Skin of body (tissue), 2 donors: ENCODE data around the gene OBSCN. TPM values are rescaled to one million over a fixed set of nuclear protein-coding genes. Genes with fewer than 3 reads are reported as not detected.

Experiments
- DNase-seq: peaks from one replicate; lab custom pipeline; 2025; lab: John Stamatoyannopoulos, UW
- total RNA-seq: library from RNA; depleted of rRNA; stranded (reverse); fragments of >200 nt; gene quantifications from one replicate; pipeline ENCODE4 v1.2.3, GENCODE V29; 2014

OBSCN gene
- total RNA-seq, 1 donor from 2014 or later, result 79.3 TPM

DNA sequence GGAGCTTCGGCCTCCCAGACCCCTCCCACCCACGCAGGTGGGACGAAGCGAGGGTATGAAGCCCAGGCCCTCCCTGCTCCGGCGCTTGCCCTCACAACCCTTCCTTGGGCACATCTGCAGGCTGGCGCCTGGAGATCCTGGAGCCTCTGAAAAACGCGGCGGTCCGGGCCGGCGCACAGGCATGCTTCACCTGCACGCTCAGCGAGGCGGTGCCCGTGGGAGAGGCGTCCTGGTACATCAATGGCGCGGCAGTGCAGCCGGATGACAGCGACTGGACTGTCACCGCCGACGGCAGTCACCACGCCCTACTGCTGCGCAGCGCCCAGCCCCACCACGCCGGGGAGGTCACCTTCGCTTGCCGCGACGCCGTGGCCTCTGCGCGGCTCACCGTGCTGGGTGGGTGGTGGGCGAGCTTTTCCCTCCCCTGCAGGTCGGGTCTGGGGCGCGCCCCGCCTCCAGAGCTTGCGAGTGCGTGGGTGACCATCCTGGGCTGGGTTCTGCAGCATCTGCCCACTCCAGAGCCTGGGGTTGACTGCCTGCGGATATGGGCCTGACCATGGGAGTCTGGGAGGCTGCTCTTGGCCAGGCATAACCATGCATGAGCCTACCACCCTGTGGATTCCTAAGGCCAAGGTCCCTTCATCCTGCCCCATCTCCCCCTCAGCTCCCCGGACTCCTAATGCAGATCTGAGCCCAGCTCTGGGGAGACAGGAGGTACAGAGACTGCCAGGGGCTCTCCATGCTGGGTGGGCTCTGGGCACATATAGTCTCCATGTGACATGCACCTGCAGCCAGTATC is 108.9 kb downstream of the OBSCN start:
- DNase-seq, result no peak

DNA sequence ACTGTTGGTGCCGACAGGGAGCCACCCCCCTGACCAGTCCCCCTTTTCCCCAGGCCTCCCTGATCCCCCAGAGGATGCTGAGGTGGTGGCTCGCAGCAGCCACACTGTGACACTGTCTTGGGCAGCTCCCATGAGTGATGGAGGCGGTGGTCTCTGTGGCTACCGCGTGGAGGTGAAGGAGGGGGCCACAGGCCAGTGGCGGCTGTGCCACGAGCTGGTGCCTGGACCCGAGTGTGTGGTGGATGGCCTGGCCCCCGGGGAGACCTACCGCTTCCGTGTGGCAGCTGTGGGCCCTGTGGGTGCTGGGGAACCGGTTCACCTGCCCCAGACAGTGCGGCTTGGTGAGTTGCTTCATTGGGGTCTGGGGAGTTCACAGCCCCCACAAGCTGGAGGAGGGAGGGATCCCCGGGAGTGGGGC is 109.6 kb downstream of the OBSCN start:
- no peak for DNase-seq

DNA sequence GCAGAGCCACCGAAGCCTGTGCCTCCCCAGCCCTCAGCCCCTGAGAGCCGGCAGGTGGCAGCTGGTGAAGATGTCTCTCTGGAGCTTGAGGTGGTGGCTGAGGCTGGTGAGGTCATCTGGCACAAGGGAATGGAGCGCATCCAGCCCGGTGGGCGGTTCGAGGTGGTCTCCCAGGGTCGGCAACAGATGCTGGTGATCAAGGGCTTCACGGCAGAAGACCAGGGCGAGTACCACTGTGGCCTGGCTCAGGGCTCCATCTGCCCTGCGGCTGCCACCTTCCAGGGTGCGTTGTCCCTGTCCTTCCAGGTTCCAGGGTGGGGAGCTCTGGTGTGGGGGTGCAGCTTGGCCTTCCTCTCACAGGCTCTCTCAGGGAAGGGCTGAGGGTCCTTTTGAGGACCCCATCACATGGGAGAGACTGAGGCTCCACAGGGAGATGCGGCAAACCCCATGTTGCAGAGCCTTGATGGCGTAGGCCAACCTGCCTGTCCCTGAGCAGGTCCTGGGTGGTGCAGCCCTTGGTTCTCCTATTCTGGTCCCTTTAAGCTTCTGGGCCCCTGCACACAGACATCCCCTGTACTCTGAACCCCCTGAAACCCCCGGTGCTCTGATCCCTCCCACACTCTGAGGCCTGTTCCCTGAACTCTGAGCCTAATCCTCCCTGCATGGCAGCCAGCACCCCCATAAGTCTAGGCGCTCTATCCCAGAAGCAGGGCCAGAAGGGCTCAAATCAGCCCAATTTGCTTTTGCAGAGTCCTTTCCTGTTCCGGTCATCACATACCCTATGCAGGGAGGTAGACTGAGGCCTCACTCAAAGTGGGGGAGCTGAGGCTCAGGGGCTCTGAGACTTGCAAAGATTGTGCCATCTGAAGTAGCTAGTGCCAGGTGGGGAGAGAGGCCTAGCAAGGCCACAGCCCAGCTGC is 110.3 kb downstream of the OBSCN start:
- DNase-seq, result no peak

DNA sequence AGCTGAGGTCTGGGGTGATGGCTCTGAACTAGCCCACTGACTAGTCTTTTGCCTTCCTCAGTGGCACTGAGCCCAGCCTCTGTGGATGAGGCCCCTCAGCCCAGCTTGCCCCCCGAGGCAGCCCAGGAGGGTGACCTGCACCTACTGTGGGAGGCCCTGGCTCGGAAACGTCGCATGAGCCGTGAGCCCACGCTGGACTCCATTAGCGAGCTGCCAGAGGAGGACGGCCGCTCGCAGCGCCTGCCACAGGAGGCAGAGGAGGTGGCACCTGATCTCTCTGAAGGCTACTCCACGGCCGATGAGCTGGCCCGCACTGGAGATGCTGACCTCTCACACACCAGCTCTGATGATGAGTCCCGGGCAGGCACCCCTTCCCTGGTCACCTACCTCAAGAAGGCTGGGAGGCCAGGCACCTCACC is 111.0 kb downstream of the OBSCN start:
- no peak for DNase-seq

DNA sequence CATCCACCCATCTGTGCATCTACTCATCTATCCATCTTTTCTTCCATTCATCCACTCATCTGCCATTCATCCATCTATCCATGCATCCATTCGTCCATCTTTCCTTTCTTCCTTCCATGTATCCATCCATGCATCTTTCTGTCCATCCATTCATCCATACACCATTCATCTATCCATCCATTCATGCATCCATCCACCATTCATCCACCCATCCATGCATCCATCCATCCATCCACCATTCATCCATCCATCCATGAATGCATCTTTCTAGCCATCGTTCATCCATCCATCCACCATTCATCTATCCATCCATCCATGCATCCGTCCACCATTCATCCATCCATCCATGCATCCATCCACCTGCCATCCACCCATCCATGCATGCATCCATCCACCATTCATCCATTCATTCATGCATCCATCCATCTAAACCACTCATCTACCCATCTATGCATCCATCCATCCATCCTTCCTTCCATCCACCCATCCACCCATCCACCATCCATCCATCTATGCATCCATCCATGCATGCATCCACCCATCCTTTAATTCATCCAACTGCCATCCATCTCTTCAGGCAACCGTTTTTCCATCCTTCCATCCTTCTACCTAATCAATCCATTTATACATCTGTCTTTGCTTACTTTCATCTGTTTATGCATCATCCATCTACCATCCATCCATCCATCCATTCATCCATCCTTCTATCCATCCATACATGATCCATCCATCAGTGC is 111.7 kb downstream of the OBSCN start:
- no peak for DNase-seq

DNA sequence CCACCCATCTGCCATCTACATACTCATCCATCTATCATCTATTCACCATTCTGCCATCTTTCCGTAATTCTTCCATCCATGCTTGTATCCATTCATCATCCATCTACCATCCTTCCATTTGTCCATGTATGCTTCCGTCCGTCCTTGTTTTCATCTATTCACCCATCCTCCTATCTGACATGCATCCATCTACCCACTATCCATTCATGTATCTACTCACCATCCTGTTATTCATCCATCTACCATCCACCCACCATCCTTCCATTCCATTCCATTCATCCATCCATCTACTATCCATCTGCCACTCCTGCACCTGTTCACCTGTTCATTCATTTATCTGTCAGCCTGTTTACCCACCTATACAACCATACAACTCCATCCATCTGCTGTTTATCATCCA is 112.5 kb downstream of the OBSCN start:
- no peak for DNase-seq

DNA sequence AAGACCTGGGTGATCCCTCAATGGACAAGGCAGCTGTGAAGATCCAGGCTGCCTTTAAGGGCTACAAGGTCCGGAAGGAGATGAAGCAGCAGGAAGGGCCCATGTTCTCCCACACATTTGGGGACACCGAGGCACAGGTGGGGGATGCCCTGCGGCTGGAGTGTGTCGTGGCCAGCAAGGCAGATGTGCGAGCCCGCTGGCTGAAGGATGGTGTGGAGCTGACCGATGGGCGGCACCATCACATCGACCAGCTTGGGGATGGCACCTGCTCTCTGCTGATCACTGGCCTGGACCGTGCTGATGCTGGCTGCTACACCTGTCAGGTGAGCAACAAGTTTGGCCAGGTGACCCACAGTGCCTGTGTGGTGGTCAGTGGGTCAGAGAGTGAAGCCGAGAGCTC is 113.6 kb downstream of the OBSCN start:
- DNase-seq, result no peak

DNA sequence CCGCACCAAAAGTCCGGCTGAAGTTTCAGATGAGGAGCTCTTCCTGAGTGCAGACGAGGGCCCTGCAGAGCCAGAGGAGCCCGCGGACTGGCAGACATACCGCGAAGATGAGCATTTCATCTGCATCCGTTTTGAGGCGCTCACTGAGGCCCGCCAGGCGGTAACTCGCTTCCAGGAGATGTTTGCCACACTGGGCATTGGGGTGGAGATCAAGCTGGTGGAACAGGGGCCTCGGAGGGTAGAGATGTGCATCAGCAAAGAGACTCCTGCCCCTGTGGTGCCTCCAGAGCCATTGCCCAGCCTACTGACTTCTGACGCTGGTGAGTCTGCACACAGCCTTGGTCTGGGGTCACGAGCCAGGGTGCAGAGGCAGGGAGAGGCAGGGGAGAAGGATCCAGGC is 114.1 kb downstream of the OBSCN start:
- DNase-seq, result no peak

DNA sequence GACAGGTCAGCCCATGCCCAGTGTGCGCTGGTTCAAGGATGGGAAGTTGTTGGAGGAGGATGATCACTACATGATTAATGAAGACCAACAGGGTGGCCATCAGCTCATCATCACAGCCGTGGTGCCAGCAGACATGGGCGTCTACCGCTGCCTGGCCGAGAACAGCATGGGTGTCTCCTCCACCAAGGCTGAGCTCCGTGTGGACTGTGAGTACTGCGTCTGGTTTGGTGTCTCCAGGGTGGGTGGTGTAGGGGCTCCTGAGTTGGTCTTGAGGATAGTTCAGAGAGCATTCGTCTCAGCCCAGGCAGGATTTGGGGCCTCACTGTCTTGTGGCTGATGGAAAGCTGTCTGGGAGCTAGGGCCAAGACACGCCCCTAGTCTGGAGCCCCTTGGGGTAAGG is 115.6 kb downstream of the OBSCN start:
- DNase-seq, result no peak

DNA sequence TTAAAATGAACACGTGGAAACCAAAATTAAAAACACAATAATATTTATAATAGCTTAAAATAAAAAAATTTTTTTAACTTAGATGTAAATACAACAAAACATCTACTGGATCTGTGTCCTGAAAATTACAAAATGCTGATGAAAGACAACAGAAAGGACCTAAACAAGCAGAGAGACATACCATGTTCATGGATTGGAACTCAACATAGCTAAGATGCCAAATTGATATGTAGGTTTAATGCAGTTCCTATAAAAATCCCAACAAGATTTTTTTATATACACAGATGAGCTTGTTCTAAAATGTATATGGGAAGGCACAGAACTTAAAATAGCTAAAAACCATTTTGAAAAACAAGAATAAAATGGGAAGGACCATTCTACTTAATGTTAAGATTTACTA is 117.4 kb downstream of the OBSCN start:
- DNase-seq, result no peak

DNA sequence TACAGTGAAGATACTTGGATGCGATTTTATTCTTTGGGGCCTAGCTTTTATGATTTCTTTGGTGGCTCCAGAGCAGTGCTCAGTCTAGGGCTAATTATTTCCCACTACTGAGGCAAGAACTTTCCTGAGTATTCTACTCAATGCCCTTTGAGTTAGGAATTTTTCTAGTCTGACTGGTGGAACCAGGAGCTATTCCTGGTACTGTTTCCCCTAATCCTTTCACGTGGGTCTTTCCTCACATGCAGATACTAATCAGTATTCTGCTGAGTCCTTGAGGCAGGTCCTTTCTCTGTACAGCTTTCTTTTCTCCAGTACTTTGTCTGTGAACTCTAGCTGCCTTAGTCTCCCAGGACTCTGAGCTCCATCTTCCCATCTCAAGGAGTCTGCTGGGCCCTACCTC is 122.0 kb downstream of the OBSCN start:
- no peak for DNase-seq

DNA sequence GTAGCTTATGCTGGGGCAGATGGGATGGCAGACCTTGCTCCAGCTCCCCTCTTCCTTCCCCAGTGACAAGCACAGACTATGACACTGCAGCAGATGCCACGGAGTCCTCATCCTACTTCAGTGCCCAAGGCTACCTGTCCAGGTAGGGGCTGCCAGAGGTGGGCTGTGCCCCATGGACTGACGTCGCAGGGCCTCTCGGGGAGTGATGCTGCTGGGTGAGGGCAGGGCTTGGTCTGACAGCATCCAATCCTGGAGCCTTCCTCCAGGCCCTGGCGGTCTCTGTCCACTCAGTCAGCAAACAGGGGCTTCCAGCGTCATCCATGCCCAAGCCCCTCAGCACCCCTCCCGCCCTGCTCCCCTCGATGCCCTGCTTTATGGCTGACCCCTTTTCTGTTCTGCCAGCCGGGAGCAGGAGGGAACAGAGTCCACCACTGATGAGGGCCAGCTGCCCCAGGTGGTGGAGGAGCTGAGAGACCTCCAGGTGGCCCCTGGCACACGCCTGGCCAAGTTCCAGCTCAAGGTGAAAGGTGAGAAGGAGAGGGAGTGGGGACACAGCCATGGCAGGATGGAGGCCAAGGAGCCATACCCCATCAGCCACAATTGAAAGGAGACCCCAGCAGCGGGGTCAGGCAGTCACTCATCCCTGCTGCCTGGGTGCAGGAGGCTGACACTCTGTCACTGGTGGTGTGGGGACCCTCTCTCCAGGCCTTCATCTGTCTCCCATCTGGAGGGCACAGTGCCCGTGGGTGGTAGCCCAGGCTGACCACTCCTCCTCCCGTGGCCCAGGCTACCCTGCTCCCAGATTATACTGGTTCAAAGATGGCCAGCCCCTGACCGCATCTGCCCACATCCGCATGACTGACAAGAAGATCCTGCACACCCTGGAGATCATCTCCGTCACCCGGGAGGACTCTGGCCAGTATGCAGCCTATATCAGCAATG is 125.2 kb downstream of the OBSCN start:
- no peak for DNase-seq

DNA sequence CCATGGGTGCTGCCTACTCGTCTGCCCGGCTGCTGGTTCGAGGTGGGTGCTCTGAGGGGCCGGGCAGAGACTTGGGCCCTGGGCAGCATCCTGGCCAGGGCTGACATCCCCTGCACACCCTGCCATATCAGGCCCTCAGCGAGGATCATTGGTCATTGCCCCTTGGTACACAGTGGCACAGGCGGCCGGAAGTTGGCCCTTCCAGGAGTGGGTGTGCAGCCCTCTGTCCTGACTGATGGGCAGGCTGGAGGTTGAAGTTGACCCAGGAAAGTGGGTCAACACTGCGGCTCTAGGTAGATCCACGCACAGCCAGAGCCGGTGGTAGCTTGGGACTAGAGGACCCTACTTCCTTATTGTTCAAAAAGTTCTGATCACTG is 125.9 kb downstream of the OBSCN start:
- DNase-seq, result no peak

DNA sequence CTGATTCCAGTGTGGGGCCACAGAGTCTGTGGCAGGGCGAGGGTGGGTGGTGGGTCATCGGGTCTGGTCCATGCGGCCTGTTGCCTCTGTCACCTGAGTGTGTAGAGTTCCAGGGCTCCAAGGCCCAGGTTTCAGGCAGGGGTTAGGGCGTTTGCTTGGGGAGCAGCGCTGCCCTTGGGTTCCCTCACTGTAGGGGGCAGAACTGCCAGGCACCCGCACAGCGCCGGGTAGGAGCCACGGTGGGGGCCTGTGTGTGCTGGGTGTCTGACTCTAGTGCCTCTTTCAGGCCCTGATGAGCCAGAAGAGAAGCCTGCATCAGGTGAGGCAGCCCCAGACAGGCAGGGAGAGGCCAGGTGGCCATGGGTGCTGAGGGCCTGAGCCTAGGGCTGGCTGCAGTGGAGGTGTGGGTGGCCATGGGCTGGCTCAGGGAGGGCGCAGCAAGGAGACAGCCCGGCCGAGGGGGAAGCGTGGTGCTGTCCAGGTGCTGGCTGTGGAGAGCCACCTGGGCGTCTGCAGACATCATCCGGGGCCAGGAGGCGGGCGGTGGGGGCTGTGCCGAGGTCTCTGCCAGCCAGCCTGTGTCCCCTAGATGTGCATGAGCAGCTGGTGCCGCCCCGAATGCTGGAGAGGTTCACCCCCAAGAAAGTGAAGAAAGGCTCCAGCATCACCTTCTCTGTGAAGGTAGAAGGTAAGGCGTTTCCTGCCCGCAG is 126.5 kb downstream of the OBSCN start:
- no peak for DNase-seq

DNA sequence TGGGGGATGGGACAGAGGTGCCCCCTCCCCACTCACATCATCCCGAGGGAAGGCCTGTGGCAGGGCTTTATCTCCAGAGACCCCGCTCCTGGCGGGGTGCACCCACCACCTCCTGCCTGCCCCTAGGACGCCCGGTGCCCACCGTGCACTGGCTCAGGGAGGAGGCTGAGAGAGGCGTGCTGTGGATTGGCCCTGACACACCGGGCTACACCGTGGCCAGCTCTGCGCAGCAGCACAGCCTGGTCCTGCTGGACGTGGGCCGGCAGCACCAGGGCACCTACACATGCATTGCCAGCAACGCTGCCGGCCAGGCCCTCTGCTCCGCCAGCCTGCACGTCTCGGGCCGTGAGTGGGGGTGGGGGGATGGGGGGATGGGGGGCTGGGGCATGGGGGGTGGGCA is 127.1 kb downstream of the OBSCN start:
- DNase-seq, result no peak

DNA sequence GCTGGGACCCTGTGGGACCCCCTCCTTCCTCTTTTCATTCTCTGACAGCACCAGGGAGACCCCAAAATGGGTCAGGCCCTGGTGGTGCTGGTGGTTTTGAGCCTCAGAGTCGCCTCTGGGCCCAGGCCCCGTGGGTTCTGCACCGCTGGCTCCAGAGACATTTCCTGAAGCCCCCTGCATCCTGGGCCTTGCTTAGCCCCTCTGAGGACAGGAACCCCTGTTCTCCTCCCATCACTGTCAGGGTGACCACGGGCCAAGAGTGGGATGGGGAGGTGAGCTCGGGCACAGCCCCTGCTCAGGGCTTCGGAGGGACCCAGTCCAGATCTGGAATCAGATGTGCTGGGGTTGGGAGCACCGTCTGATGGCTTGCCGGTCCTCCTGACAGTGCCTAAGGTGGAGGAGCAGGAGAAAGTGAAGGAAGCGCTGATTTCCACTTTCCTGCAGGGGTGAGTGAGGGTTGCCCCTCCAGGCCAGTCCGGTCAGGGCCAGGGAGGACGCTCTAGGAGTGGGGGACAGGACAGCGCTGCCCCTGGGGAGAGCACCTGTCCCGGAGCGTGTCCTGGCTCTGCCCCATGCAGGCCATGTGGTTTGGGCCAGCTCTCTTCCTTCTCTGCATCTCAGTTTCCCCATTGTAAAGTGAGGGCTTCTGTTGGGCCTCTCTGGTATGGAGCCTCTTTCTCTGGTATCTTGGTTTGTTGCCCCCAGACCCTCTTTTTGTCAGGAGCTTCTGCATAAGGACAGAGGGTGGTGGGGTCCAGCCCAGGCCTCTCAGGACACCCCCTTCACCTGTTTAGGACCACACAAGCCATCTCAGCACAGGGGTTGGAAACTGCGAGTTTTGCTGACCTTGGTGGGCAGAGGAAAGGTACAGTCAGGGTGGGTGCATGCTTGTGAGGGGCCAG is 127.8 kb downstream of the OBSCN start:
- no peak for DNase-seq

DNA sequence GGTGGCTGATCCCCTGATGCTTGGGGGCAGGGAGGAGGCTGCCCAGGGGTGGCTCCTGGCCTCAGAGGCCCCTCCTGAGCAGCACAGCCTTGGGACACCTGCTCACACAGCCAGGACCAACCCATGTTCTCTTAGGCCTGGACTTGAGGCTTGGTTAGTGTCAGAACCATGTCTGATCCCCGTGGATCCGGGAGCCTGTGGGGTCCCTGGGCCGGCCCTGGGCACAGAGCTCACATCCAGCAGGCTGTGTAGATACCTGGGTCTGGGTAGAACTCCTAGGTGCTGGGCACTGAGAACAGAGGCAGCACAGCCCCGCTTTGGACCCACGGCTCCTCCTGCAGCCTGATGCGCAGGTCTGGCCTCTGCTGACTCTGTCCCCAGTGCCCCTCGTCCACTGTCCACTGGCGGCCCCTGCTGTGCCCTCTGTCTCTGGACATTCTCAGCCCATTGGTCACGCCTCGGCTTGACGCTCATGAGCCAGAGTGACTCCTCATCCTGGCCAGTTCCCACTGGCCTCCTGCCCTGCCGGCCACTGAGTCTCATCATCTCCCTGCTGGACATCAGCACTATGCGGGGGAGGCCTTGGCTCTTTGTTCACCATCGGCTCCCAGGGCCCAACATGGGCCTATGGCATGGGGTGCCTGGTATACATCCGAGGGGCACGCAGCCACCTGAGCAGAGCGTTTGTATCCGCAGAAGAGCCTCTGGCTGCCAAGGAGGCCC is 128.6 kb downstream of the OBSCN start:
- DNase-seq, result no peak

DNA sequence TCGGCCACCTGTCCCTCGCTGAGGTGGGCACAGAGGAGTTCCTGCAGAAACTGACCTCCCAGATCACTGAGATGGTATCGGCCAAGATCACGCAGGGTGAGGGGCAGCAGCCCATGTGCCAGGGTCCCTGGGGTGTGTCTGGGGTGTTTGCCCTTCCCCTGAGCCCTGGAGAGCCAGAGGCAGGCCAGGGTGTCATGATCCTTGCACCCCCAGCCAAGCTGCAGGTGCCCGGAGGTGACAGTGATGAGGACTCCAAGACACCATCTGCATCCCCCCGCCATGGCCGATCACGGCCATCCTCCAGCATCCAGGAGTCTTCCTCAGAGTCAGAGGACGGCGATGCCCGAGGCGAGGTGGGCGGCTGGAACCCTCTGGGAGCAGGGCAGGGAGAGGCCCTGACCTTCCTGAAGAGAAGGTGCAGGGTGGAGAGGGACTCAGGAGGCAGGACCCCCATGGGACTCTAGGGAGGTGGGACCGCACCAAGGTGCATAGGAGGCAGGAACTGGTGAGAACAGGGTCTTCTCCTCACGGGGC is 129.3 kb downstream of the OBSCN start:
- DNase-seq, result no peak
